PC-3 (cell line): ENCODE results near the gene SGPL1. TPM values are rescaled to one million over a fixed set of nuclear protein-coding genes. Genes with fewer than 3 reads are reported as not detected.

Source experiments
- ATAC-seq: fragments of 200-7000 bp; cut with Tn5 transposase; 2 replicates; pipeline ENCODE4 v1.9.1; 2020; ENCODE audit warnings: mild to moderate bottlenecking, moderate library complexity
- BruUV-seq: library from RNA; stranded (reverse); fragments of 400-500 nt; replicated peaks from 2 replicates; lab custom pipeline; 2021; lab: Mats Ljungman, UMichigan
- CTCF ChIA-PET: fragments of 300-600 bp; sonication (Branson Sonifier 250); formaldehyde crosslinking; loops from one replicate; lab custom pipeline; 2022; ENCODE audit warnings: antibody characterized with exemption; lab: Charles Lee
- POLR2A ChIA-PET: fragments of 300-600 bp; sonication (Branson Sonifier 250); formaldehyde crosslinking; loops from one replicate; lab custom pipeline; 2022; ENCODE audit warnings: antibody characterized with exemption; ENCODE audit not compliant: unreplicated experiment; lab: Charles Lee
- DNase-seq: peaks from one replicate; pipeline ENCODE4 v3.0.0-alpha.2; 2015
- H2AFZ ChIP-seq: fragments of 300-600 bp; sonication (generic); 2 replicates; pipeline ENCODE4 v1.6.0; 2016; ENCODE audit warnings: antibody characterized with exemption, low read length
- H3F3A ChIP-seq: fragments of 300-600 bp; sonication (generic); one replicate; pipeline ENCODE4 v1.6.0; 2017; ENCODE audit warnings: antibody characterized with exemption, low read length, control low read depth, mild to moderate bottlenecking; ENCODE audit not compliant: unreplicated experiment
- H3K27ac ChIP-seq: fragments of 300-600 bp; sonication (generic); 2 replicates; pipeline ENCODE4 v1.5.1; 2016; ENCODE audit warnings: mild to moderate bottlenecking, low read length
- H3K27me3 ChIP-seq: fragments of 300-600 bp; sonication (generic); 2 replicates; pipeline ENCODE4 v1.6.1; 2016; ENCODE audit warnings: low read length, mixed read lengths
- H3K36me3 ChIP-seq: fragments of 300-600 bp; sonication (generic); 2 replicates; pipeline ENCODE4 v1.6.1; 2016; ENCODE audit warnings: low read depth, mixed run types, low read length, mixed read lengths
- H3K4me1 ChIP-seq: fragments of 300-600 bp; sonication (generic); 2 replicates; pipeline ENCODE4 v1.5.1; 2016; ENCODE audit warnings: low read length; ENCODE audit not compliant: insufficient read depth
- H3K4me2 ChIP-seq: fragments of 300-600 bp; sonication (generic); 2 replicates; pipeline ENCODE4 v1.6.0; 2016; ENCODE audit warnings: low read length
- H3K4me3 ChIP-seq: fragments of 300-600 bp; sonication (generic); 2 replicates; pipeline ENCODE4 v1.5.1; 2016; ENCODE audit warnings: mild to moderate bottlenecking, low read length, mixed read lengths
- H3K79me2 ChIP-seq: fragments of 300-600 bp; sonication (generic); 2 replicates; pipeline ENCODE4 v1.6.1; 2017; ENCODE audit warnings: low read length, mixed read lengths
- H3K9ac ChIP-seq: fragments of 300-600 bp; sonication (generic); 2 replicates; pipeline ENCODE4 v1.6.0; 2016; ENCODE audit warnings: mild to moderate bottlenecking, low read length
- H3K9me2 ChIP-seq: fragments of 300-600 bp; sonication (generic); replicated peaks from 2 replicates; pipeline ENCODE4 v1.6.1; 2016; ENCODE audit warnings: mixed run types, low read length, mixed read lengths
- H3K9me3 ChIP-seq: fragments of 300-600 bp; sonication (generic); 2 replicates; pipeline ENCODE4 v1.6.1; 2016; ENCODE audit warnings: low read length, mixed read lengths
- H4K20me1 ChIP-seq: fragments of 300-600 bp; sonication (generic); 2 replicates; pipeline ENCODE4 v1.6.1; 2016; ENCODE audit warnings: low read length, mixed read lengths
- EZH2 ChIP-seq: fragments of 300-600 bp; sonication (generic); IDR thresholded peaks from one replicate; pipeline ENCODE4 v1.6.1; 2017; ENCODE audit warnings: antibody characterized with exemption, mild to moderate bottlenecking, low read length; ENCODE audit not compliant: unreplicated experiment
- EZH2phosphoT487 ChIP-seq: fragments of 300-600 bp; sonication (generic); IDR thresholded peaks from 2 replicates; pipeline ENCODE4 v1.6.1; 2018; ENCODE audit warnings: mild to moderate bottlenecking, antibody characterized with exemption, low read length, borderline replicate concordance
- intact Hi-C: fragments of 100-400 bp; cut with micrococcal nuclease; formaldehyde crosslinking; loops from 2 replicates; pipeline ENCODE4 v1.9.0; 2023
- total RNA-seq: library from RNA; depleted of rRNA; stranded (reverse); fragments of >200 nt; gene quantifications from 2 replicates; pipeline ENCODE4 v1.2.3, GENCODE V29; 2014
- TF ChIP-seq, protein P1 (sequence below): fragments of 300-600 bp; sonication (generic); conservative IDR thresholded peaks from 2 replicates; pipeline ENCODE4 v1.5.1; 2017; ENCODE audit warnings: antibody characterized with exemption, low read depth, mild to moderate bottlenecking, low read length

SGPL1 gene
- total RNA-seq, 1 experiment from 2014 or later: 77.6 TPM

DNA sequence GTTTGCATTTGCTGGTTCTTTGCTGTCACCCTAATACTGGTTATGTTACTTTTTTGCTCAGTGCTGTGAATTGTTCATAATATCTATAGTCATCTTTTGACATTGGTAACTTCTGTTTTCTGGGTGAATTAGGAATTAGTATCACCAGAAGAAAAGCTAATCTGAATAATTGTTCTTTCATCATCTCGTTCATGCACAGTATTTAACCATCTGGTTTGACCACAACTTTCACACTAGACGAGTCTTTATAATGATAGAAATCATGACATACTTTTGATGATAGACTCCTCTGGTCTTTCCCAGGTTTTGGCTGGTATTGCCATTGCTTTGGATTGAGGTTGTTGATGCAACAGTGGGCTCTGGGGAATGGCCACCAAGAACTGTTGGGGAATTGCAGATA, 25.1 kb downstream of the SGPL1 start:
- no peak for DNase-seq
- no peak for TF ChIP-seq EZH2phosphoT487
- no peak for TF ChIP-seq EZH2
- TF ChIP-seq, protein P1, sequence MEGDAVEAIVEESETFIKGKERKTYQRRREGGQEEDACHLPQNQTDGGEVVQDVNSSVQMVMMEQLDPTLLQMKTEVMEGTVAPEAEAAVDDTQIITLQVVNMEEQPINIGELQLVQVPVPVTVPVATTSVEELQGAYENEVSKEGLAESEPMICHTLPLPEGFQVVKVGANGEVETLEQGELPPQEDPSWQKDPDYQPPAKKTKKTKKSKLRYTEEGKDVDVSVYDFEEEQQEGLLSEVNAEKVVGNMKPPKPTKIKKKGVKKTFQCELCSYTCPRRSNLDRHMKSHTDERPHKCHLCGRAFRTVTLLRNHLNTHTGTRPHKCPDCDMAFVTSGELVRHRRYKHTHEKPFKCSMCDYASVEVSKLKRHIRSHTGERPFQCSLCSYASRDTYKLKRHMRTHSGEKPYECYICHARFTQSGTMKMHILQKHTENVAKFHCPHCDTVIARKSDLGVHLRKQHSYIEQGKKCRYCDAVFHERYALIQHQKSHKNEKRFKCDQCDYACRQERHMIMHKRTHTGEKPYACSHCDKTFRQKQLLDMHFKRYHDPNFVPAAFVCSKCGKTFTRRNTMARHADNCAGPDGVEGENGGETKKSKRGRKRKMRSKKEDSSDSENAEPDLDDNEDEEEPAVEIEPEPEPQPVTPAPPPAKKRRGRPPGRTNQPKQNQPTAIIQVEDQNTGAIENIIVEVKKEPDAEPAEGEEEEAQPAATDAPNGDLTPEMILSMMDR: no peak
- no peak overlapping the region for H3K27ac ChIP-seq
- H3K4me1 ChIP-seq: peaks cover 28% of the 10 kb centered on the region
- H3K4me3 ChIP-seq: no peak overlapping the region
- H3K9me3 ChIP-seq: no peaks in the 10 kb centered on the region
- peaks cover 78% of the 10 kb centered on the region for H3K79me2 ChIP-seq
- H3K9me2 ChIP-seq: no peaks in the 10 kb centered on the region
- H2AFZ ChIP-seq: no peak overlapping the region
- no peak for ATAC-seq
- H3K9ac ChIP-seq: no peak overlapping the region
- ChIA-PET POLR2A (no interaction called here), CTCF (no interaction called here)
- intact Hi-C loops: no loop called here
- H3K4me2 ChIP-seq: no peak overlapping the region
- peaks cover 2% of the 10 kb centered on the region for H3F3A ChIP-seq
- no TSS peak for BruUV-seq
- H4K20me1 ChIP-seq: peaks cover 5% of the 10 kb centered on the region; the same call in 1 of the 2 replicates
- H3K36me3 ChIP-seq: peaks cover 40% of the 10 kb centered on the region
- no peaks in the 10 kb centered on the region for H3K27me3 ChIP-seq

DNA sequence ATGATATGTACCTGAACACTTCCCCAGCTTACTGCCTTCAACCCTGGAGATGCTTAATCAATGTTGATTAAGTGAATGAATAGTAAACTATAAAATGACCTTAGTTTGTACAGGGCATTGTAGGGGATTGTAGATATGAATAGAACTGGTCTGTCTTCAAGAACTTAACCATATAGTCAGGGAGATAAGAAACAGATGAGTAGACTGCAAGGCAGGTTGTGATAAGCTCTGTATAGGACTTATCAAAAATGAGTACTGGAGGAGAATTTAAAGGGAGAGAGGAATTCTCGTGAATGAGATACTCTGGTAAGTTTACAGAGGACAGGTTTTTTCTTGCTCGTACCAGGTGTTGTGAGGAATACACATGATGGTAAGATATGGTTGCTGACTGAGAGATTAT, 27.6 kb downstream of the SGPL1 start:
- ATAC-seq (peak; percentile 26), DNase-seq (no peak)
- peaks cover 2% of the 10 kb centered on the region for H3F3A ChIP-seq
- peaks cover 58% of the 10 kb centered on the region for H3K79me2 ChIP-seq
- H3K36me3 ChIP-seq: peaks cover 37% of the 10 kb centered on the region; the same call in 1 of the 2 replicates
- no peak for TF ChIP-seq EZH2phosphoT487
- no peak for TF ChIP-seq EZH2
- TF ChIP-seq, protein P1: no peak
- no peaks in the 10 kb centered on the region for H3K27me3 ChIP-seq
- H3K4me3 ChIP-seq: no peak overlapping the region
- CTCF ChIA-PET: no interaction called here
- BruUV-seq: no TSS peak
- H2AFZ ChIP-seq: no peak overlapping the region
- peaks cover 5% of the 10 kb centered on the region; the same call in 1 of the 2 replicates for H4K20me1 ChIP-seq
- H3K9me3 ChIP-seq: no peaks in the 10 kb centered on the region
- peak overlapping the region; percentile 4; the same call in 1 of the 2 replicates for H3K27ac ChIP-seq
- peaks cover 28% of the 10 kb centered on the region for H3K4me1 ChIP-seq
- H3K9me2 ChIP-seq: no peaks in the 10 kb centered on the region
- peak overlapping the region; percentile 37; the same call in 1 of the 2 replicates for H3K4me2 ChIP-seq
- intact Hi-C loops: loop anchor here (2.0 kb wide), 1 partner anchor 17 kb away; no protein-coding TSS in a partner anchor
- H3K9ac ChIP-seq: no peak overlapping the region
- POLR2A ChIA-PET: no interaction called here

DNA sequence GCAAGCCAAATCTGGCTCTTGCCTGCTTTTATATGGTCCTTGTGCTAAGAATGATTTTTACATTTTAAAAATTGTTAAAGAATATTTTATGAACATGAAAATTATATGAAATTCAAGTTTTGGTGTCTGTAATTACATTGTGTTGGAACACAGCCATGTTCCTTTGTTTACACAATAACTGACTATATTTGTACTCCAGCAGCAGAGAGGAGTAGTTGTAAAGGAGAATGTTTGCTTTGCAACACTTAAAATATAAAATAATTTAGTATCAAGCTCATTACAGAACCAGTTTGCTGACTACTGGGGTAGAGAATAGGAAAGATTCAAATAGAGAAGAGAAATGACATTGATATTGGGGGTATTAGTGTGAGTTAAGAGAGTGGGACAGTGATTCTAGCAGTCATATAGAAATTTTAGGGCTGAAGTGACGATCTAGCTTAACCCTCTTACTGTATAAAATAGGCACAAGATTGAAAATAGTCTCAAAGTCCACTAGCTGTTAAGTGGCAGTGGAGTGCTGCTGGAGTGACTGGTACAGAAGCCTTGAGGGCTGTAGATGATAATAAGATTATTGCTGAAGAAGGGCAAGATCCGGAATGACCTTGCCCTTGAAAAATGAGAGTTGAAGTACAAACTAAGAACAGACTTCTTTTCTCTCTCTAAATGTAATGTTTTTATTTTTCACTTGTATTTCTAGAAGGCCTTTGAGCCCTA, 28.2 kb downstream of the SGPL1 start:
- peak; percentile 61 for DNase-seq
- H3K9me3 ChIP-seq: no peaks in the 10 kb centered on the region
- H2AFZ ChIP-seq: no peak overlapping the region
- H3K4me1 ChIP-seq: peaks cover 30% of the 10 kb centered on the region
- ATAC-seq: peak; percentile 64
- peak overlapping the region; percentile 4; the same call in 1 of the 2 replicates for H3K27ac ChIP-seq
- H3K4me2 ChIP-seq: peak overlapping the region; percentile 37
- intact Hi-C loops: loop anchor here (2.0 kb wide), 1 partner anchor 17 kb away; no protein-coding TSS in a partner anchor
- H3K79me2 ChIP-seq: peaks cover 52% of the 10 kb centered on the region
- ChIA-PET POLR2A (no interaction called here), CTCF (no interaction called here)
- no peaks in the 10 kb centered on the region for H3K27me3 ChIP-seq
- no TSS peak for BruUV-seq
- no peak for TF ChIP-seq EZH2
- TF ChIP-seq, protein P1: no peak
- no peak for TF ChIP-seq EZH2phosphoT487
- no peak overlapping the region for H3K4me3 ChIP-seq
- H3F3A ChIP-seq: peaks cover 2% of the 10 kb centered on the region
- no peak overlapping the region for H3K9ac ChIP-seq
- H4K20me1 ChIP-seq: peaks cover 5% of the 10 kb centered on the region; the same call in 1 of the 2 replicates
- peaks cover 32% of the 10 kb centered on the region; the same call in 1 of the 2 replicates for H3K36me3 ChIP-seq
- H3K9me2 ChIP-seq: no peaks in the 10 kb centered on the region
